GM12864 (cell line): ENCODE results near the gene TSPAN10.

Source experiments
- DNase-seq: peaks from one replicate; pipeline ENCODE4 v3.0.0-alpha.2; 2011; ENCODE audit warnings: low read depth
- H3K4me3 ChIP-seq: 2 replicates; pipeline ENCODE4 v1.5.1; 2011; ENCODE audit warnings: mild to moderate bottlenecking, low read depth, low read length, control low read depth
- CTCF ChIP-seq: IDR thresholded peaks from 2 replicates; pipeline ENCODE4 v1.5.1; 2011; ENCODE audit warnings: low read depth, mild to moderate bottlenecking, moderate library complexity, low read length, control low read depth, inconsistent platforms; ENCODE audit errors: missing control alignments

The TSPAN10 gene

GRCh38 chr17:81651692-81652091 is 14.7 kb downstream of the TSPAN10 start:
- no peak overlapping the region for H3K4me3 ChIP-seq
- no peak for TF ChIP-seq CTCF
- no peak for DNase-seq

GRCh38 chr17:81652906-81653771 is 16.1 kb downstream of the TSPAN10 start:
- peak overlapping the region; percentile 25 for H3K4me3 ChIP-seq
- TF ChIP-seq CTCF: no peak
- DNase-seq: no peak

- no peak overlapping the region for H3K4me3 ChIP-seq
- DNase-seq: no peak
- no peak for TF ChIP-seq CTCF
These were observed 18.6 kb downstream of the TSPAN10 start for GRCh38 chr17:81655378-81656117.

GRCh38 chr17:81656118-81656743 is 19.2 kb downstream of the TSPAN10 start, which contains the start of gene PDE6G:
Gene PDE6G, minus strand, starts transcription at chr17:81656542. Its CDS starts 3,237 bp downstream, at chr17:81653305.
- no peak for DNase-seq
- H3K4me3 ChIP-seq: no peak within 1 kb of the TSS
- no peak for TF ChIP-seq CTCF

GRCh38 chr17:81656835-81657234 is 19.8 kb downstream of the TSPAN10 start:
- no peak overlapping the region for H3K4me3 ChIP-seq
- no peak for TF ChIP-seq CTCF
- no peak for DNase-seq

- no peak for TF ChIP-seq CTCF
- no peak for DNase-seq
- no peak overlapping the region for H3K4me3 ChIP-seq
These were observed 22.0 kb downstream of the TSPAN10 start for GRCh38 chr17:81659038-81659437.
